ENCODE results near the gene NAPSA. TPM values are rescaled to one million over a fixed set of nuclear protein-coding genes. Genes with fewer than 3 reads are reported as not detected.

NAPSA gene
- total RNA-seq, 1 donor from 2014 or later, result 0.26 TPM

DNA sequence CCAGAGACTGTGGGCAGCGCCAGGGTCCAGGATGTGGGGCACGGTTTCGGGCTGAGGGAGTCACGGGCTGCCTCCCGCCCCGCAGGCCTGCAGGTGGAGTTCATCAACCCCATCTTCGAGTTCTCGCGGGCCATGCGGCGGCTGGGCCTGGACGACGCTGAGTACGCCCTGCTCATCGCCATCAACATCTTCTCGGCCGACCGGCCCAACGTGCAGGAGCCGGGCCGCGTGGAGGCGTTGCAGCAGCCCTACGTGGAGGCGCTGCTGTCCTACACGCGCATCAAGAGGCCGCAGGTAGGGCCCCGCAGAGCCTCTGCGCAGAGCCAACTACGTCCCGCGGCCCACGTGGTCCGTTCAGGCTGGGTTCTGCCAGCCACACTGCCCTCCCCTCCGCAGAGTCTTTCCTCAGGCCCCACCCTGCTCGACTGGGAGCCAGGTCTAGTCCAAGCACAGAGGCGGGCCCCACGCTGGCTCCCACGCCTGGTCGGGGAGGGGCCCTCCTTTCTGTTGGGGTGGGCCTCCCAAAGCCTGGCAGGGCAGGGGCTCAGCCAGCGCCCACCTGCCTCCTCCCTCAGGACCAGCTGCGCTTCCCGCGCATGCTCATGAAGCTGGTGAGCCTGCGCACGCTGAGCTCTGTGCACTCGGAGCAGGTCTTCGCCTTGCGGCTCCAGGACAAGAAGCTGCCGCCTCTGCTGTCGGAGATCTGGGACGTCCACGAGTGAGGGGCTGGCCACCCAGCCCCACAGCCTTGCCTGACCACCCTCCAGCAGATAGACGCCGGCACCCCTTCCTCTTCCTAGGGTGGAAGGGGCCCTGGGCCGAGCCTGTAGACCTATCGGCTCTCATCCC, 16.7 kb upstream of the NAPSA start:
- Histone ChIP-seq H3K36me3 (ENCODE audit: control insufficient read depth, insufficient read depth, low read length) (peaks cover 37% of the 10 kb centered on the region), H3K27me3 (ENCODE audit: control insufficient read depth, insufficient read depth, low read length) (no peaks in the 10 kb centered on the region), H3K4me3 (ENCODE audit: low read depth, low read length) (no peak overlapping the region)
- FAIRE-seq, result no peak
- TF ChIP-seq, protein P1, sequence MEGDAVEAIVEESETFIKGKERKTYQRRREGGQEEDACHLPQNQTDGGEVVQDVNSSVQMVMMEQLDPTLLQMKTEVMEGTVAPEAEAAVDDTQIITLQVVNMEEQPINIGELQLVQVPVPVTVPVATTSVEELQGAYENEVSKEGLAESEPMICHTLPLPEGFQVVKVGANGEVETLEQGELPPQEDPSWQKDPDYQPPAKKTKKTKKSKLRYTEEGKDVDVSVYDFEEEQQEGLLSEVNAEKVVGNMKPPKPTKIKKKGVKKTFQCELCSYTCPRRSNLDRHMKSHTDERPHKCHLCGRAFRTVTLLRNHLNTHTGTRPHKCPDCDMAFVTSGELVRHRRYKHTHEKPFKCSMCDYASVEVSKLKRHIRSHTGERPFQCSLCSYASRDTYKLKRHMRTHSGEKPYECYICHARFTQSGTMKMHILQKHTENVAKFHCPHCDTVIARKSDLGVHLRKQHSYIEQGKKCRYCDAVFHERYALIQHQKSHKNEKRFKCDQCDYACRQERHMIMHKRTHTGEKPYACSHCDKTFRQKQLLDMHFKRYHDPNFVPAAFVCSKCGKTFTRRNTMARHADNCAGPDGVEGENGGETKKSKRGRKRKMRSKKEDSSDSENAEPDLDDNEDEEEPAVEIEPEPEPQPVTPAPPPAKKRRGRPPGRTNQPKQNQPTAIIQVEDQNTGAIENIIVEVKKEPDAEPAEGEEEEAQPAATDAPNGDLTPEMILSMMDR (IDR thresholded peaks at IDR 0.05; ENCODE audit: insufficient read depth, low read length, severe bottlenecking), result no peak
- DNase-seq (ENCODE audit: low read depth), result no peak

DNA sequence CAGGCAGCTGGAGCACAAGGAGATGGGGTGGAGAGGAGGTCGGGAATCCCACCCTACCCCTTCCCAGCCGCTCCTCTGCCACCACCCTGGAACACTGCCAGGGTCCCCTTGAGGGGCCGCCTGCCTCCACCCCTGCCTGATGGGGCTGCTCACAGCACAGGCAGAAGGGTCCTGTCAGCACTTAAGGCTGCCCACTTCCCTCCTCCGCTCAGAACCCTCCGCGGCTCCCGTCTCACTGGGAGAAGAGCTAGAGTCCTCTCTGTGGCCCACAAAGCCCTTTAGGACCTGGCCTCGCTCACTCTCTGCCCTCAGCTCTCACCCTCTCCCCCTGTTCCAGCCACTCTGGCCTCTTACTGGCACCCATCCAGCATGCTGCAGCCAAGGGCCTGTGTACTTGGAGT, 15.3 kb upstream of the NAPSA start:
- Histone ChIP-seq H3K36me3 (ENCODE audit: control insufficient read depth, insufficient read depth, low read length) (peaks cover 37% of the 10 kb centered on the region), H3K27me3 (ENCODE audit: control insufficient read depth, insufficient read depth, low read length) (no peaks in the 10 kb centered on the region), H3K4me3 (ENCODE audit: low read depth, low read length) (no peak overlapping the region)
- DNase-seq (ENCODE audit: low read depth), result no peak
- FAIRE-seq, result no peak
- TF ChIP-seq, protein P1 (IDR thresholded peaks at IDR 0.05; ENCODE audit: insufficient read depth, low read length, severe bottlenecking), result no peak

DNA sequence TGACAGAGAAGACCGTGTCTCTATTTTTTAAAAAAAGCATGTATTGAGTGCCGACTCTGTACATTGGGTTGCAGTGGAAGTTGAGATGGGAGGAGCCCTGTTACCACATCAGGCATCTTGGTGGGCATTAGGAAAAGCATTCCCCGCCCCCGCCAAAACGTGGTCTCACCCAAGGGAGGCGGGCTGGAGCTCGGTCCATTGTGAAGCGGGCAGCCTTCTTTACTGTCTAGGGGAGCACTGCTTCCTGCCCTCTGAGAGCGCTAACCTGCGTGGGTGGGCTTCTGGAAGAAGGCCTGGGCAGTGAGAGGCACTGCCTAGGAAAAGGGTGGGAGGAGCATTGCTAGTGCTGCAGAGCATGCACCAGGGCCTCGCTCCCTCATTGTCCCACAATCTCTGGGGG, 14.7 kb upstream of the NAPSA start:
- Histone ChIP-seq H3K4me3 (ENCODE audit: low read depth, low read length) (no peak overlapping the region), H3K27me3 (ENCODE audit: control insufficient read depth, insufficient read depth, low read length) (no peaks in the 10 kb centered on the region), H3K36me3 (ENCODE audit: control insufficient read depth, insufficient read depth, low read length) (peaks cover 37% of the 10 kb centered on the region)
- TF ChIP-seq, protein P1 (IDR thresholded peaks at IDR 0.05; ENCODE audit: insufficient read depth, low read length, severe bottlenecking), result no peak
- FAIRE-seq (no peak), DNase-seq (ENCODE audit: low read depth) (no peak)

DNA sequence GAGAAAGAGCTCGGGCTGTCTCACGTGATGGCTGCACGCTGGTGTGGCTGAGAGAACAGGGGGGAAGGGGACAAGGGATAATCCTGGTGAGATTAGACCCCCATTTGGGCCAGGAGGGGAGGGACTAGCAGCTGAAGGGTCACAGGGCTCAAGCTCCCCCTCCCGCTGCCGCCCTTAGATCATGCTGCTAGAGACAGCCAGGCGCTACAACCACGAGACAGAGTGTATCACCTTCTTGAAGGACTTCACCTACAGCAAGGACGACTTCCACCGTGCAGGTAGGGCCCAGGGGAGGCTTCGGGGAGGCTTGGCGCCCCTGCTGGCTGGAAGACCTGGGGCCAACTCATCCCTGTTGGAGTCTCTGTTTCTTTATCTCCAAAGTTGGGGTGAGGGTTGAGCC, 14.2 kb upstream of the NAPSA start:
- no peaks in the 10 kb centered on the region for H3K27me3 ChIP-seq (ENCODE audit: control insufficient read depth, insufficient read depth, low read length)
- DNase-seq (ENCODE audit: low read depth) (no peak), FAIRE-seq (no peak)
- H3K36me3 ChIP-seq (ENCODE audit: control insufficient read depth, insufficient read depth, low read length), result peaks cover 37% of the 10 kb centered on the region
- no peak overlapping the region for H3K4me3 ChIP-seq (ENCODE audit: low read depth, low read length)
- TF ChIP-seq, protein P1 (IDR thresholded peaks at IDR 0.05; ENCODE audit: insufficient read depth, low read length, severe bottlenecking), result no peak

DNA sequence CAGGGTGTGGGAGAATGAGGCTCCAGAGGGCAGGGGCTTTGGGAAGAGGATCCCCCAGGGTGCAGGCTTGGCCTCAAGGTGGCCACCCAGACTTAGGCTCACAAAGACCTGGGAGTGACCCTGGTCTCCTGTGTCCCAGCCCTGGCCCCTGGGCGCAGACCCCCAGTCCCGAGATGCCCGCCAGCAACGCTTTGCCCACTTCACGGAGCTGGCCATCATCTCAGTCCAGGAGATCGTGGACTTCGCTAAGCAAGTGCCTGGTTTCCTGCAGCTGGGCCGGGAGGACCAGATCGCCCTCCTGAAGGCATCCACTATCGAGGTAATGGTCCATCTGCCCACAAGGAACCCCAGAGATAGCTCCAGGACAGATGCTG, 13.4 kb upstream of the NAPSA start:
- Histone ChIP-seq H3K27me3 (ENCODE audit: control insufficient read depth, insufficient read depth, low read length) (no peaks in the 10 kb centered on the region), H3K36me3 (ENCODE audit: control insufficient read depth, insufficient read depth, low read length) (peaks cover 37% of the 10 kb centered on the region), H3K4me3 (ENCODE audit: low read depth, low read length) (no peak overlapping the region)
- no peak for FAIRE-seq
- no peak for DNase-seq (ENCODE audit: low read depth)
- TF ChIP-seq, protein P1 (IDR thresholded peaks at IDR 0.05; ENCODE audit: insufficient read depth, low read length, severe bottlenecking), result no peak

Measured in bronchial epithelial cell (primary cell).